Measurements from ENCODE around the gene LASP1NB.
"Not testable (repeated sequence)": the region's sequence is repeated elsewhere in the genome, so short reads cannot be mapped to it uniquely, and the experiment has no call there.

The LASP1NB gene

DNA sequence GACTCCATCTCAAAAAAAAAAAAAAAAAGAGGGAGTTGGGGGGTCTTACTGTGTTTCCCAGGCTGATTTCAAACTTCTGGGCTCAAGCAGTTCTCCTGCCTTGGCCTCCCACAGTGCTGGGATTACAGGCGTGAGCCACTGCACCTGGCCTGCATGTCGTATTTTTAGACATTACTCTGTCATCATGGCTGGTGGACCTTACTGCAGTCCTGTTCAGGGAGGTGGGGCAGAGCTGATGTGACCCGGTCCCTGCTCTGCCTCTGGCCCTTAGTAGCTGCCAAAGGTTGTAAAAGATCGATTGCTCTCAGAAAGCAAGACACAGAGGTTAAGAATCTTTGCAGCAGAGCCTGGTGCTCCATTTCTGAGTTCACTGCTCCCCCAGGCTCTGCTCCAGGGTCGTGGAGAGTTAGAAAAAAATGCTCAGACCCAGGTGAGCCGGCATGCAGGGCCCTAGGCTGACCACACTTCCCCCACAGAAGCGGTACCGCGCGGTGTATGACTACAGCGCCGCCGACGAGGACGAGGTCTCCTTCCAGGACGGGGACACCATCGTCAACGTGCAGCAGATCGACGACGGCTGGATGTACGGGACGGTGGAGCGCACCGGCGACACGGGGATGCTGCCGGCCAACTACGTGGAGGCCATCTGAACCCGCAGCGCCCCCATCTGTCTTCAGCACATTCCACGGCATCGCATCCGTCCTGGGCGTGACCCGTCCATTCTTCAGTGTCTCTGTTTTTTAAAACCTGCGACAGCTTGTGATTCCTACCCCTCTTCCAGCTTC is 7.1 kb upstream of the LASP1NB start:
- DNase-seq (ENCODE audit: low spot score): no peak

DNA sequence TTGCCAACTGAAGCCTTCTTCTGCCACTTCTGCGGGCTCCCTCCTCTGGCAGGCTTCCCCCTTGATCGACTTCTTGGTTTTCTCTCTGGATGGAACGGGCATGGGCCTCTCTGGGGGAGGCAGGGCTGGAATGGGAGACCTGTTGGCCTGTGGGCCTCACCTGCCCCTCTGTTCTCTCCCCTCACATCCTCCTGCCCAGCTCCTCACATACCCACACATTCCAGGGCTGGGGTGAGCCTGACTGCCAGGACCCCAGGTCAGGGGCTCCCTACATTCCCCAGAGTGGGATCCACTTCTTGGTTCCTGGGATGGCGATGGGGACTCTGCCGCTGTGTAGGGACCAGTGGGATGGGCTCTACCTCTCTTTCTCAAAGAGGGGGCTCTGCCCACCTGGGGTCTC is 6.5 kb upstream of the LASP1NB start:
- no peak for DNase-seq (ENCODE audit: low spot score)

DNA sequence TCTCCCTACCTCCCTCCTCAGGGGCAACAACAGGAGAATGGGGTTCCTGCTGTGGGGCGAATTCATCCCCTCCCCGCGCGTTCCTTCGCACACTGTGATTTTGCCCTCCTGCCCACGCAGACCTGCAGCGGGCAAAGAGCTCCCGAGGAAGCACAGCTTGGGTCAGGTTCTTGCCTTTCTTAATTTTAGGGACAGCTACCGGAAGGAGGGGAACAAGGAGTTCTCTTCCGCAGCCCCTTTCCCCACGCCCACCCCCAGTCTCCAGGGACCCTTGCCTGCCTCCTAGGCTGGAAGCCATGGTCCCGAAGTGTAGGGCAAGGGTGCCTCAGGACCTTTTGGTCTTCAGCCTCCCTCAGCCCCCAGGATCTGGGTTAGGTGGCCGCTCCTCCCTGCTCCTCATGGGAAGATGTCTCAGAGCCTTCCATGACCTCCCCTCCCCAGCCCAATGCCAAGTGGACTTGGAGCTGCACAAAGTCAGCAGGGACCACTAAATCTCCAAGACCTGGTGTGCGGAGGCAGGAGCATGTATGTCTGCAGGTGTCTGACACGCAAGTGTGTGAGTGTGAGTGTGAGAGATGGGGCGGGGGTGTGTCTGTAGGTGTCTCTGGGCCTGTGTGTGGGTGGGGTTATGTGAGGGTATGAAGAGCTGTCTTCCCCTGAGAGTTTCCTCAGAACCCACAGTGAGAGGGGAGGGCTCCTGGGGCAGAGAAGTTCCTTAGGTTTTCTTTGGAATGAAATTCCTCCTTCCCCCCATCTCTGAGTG is 5.9 kb upstream of the LASP1NB start:
- no peak for DNase-seq (ENCODE audit: low spot score)

DNA sequence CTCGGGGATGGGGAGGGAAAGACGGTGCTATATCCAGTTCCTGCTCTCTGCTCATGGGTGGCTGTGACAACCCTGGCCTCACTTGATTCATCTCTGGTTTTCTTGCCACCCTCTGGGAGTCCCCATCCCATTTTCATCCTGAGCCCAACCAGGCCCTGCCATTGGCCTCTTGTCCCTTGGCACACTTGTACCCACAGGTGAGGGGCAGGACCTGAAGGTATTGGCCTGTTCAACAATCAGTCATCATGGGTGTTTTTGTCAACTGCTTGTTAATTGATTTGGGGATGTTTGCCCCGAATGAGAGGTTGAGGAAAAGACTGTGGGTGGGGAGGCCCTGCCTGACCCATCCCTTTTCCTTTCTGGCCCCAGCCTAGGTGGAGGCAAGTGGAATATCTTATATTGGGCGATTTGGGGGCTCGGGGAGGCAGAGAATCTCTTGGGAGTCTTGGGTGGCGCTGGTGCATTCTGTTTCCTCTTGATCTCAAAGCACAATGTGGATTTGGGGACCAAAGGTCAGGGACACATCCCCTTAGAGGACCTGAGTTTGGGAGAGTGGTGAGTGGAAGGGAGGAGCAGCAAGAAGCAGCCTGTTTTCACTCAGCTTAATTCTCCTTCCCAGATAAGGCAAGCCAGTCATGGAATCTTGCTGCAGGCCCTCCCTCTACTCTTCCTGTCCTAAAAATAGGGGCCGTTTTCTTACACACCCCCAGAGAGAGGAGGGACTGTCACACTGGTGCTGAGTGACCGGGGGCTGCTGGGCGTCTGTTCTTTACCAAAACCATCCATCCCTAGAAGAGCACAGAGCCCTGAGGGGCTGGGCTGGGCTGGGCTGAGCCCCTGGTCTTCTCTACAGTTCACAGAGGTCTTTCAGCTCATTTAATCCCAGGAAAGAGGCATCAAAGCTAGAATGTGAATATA is 4.8 kb upstream of the LASP1NB start:
- no peak for DNase-seq (ENCODE audit: low spot score)

DNA sequence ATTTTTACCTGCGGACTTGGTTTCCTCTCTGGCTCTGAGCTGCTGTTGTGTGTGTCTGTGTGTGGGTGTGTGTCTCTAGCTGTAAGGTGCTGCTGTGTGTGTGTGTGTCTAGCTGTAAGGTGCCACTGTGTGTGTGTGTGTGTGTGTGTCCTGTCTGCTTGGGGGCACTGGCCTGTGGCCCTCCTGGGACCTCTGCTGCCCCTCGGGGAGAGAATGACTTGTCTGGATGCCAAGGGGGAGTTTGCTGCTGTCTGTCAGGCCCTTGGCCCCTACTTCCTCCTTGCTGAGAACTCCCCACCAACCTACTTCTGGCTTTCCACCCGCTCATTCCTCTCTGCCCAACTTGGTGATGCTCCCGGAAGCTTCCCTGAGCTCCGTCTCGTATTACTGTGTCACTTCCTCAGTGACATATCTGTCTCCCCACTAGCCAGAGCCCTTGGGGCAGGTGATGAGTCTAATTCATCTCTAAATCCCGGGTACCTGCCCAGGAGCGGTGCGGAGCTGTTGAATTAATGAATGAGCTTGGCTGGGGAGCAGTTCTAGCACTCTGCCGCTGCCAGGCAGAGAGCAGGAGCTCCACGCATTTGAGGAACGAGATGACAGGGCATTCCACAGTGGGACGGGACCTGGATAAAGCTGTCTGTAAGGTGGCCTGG is 3.5 kb upstream of the LASP1NB start:
- DNase-seq (ENCODE audit: low spot score): no peak

DNA sequence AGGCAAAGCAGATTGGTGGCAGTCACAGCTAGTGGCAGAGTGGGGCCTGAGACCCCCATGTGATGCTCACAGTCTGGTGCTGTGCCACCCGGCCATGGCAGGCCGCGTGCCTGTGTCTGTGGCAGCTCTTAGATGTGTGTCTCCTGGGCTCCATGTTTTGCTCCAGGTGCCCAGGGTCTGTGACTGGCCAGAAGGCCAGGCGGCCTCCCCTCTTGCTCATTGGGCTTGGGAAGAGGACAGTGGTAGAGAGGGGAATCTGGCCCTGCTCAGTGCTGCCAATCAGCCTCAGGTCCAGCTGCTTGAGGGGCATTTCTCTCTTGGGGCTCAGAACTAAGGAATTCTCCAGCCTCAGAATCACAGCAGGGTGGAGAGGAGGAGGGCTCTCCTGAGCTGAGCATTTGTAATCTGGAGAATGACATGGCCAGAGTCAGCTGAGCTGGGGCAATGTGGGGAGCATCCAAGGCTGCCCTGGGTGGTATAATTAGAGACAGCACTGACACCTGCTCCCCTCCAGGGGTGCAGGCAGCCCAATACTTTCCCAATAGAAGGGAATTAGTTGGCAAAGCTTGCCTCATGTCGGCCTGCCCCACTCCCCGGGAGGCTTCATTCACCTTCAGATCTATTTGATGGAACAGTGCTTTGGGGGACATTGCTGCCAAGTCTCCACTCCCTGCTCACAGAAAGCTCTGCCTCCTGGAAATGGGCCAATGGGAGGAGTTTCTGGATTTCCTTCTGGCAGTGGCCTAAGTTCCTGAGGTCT is 2.7 kb upstream of the LASP1NB start:
- DNase-seq (ENCODE audit: low spot score): peak; percentile 40

DNA sequence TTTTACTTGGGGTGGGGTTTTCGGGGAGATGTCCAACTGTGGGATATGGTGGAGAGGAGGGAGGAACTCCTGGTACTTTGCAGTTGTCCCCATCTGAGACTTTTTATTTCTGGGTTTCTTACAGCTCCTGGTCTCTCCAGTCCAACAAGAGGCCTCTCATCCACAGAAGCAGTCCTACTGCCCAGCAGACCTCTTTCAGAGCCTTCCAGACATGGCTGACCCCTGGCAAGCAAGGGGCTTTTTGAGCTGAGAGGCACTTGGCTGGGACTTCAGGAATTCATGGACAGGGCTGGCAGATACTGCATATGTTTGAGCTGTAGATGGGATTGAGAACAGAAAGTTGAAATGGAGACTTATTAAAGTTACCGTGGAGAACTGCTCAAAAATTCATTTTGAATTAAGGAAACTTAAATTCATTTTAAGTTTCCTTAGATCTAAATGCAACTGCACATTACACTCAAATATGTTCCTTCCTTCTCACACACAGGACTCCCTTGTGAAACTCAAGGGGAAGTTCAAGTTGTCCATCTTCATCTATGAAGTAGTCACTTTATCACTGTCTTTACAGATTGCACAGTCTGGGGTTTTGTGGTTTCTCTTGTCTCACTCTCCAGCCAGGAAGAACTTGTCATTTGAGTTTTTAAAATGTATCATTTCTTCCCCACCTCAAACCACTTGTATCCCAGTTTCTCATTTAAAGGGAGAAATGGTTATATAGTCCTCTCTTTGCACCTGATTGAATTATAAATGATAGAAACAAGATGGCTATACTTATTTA is 1.1 kb downstream of the LASP1NB start:
- DNase-seq (ENCODE audit: low spot score): no peak

DNA sequence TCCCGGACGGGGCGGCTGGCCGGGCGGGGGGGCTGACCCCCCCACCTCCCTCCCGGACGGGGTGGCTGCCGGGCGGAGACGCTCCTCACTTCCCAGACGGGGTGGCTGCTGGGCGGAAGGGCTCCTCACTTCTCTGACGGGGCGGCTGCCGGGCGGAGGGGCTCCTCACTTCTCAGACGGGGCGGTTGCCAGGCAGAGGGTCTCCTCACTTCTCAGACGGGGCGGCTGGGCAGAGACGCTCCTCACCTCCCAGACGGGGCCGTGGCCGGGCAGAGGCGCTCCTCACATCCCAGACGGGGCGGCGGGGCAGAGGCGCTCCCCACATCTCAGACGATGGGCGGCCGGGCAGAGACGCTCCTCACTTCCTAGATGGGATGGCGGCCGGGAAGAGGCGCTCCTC is 5.4 kb downstream of the LASP1NB start:
- DNase-seq (ENCODE audit: low spot score): not testable (repeated sequence)

DNA sequence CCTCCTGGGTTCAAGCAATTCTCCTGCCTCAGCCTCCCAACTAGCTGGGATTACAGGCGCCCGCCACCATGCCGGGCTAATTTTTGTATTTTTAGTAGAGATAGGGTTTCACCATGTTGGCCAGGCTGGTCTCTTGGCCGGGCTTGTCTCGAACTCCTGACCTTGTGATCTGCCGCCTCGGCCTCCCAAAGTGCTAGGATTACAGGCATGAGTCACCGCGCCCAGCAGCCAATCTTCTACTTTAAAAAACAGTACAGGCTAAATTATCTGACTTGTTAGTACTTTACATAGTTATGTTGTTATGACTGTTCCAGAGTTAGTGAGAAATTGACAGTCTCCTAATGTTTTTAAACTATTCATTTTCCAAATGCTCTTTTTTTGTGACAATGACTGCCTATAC is 8.5 kb downstream of the LASP1NB start:
- not testable (repeated sequence) for DNase-seq (ENCODE audit: low spot score)

DNA sequence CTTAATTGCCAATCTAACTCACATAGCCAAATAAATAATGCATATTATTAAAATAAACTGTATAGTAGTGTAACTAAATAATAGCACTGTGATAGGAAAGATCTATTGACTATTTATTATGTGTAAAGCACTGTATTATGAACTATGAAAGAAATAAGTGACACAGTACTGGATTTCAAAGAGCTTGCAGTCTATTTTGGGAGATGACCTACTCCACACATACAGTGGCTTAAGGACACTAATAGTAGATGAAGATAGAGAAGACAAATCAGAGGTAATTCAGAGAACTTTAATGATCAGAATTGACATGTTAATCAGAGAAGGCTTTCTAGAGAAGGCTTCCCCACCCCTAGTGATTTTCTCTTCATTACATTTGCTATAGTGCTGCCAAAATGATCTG is 14.6 kb downstream of the LASP1NB start:
- DNase-seq (ENCODE audit: low spot score): no peak

DNA sequence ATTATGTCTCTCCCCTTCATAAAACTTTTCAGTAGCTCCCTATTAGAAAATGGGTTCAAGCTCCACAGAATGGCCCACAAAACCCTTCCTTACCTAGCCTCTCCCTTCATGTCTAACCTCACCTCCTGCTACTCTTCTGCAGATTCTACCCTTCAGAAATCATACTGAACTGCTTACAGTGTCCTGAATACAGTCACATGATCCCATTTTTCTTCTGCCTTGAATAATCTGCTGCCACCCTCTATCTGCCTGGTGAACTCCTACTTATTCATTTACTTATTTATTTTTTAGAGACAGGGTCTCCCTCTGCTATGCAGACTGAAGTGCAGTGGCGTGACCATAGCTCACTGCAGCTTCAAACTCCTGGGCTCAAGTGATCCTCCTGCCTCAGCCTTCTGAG is 15.0 kb downstream of the LASP1NB start:
- DNase-seq (ENCODE audit: low spot score): no peak

DNA sequence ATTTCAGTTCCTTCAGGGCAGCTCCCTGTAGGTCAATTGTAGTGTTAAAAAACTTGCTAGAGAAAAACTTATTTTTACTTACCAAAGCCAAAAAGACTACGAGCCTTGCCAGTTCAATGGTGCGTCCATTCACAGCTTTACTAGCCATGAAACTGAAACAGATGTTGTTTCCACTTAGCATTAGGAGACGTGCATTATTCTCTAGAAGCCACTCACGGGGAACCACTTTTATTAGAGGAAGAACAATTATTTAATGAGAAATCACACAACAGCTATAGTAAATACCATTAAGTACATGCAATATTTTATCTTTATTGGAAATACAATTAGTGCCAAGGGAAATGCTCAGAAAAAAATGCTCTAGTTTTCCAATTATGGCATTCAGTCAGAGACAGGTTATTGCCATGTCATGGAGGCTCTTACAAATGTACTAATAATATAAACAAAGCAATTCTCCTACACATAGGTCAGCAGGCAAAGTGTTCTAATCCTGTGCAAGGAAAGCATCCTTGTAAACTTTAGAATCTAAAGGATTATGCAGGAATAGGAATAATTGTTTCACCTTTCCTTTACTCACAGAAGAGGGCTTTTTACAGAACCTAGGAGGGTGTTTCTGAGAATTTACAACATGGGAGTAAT is 17.4 kb downstream of the LASP1NB start:
- DNase-seq (ENCODE audit: low spot score): no peak

DNA sequence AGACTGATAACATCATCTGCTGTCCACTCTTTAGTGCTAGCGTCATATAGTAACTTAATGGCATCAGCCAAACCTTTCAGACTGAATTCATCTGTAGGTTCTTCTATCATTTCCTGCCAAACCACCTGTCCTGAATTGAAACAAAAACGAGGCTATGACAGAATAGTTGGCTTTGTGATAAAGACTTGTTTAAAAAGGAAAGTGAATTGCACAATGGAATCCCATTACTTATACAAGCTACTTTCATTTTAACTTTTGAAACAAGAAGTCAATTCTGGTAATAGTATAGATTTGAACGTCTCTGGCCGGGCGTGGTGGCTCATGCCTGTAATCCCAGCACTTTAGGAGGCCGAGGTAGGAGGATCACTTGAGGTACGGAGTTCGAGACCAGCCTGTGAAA is 18.2 kb downstream of the LASP1NB start:
- DNase-seq (ENCODE audit: low spot score): no peak

DNA sequence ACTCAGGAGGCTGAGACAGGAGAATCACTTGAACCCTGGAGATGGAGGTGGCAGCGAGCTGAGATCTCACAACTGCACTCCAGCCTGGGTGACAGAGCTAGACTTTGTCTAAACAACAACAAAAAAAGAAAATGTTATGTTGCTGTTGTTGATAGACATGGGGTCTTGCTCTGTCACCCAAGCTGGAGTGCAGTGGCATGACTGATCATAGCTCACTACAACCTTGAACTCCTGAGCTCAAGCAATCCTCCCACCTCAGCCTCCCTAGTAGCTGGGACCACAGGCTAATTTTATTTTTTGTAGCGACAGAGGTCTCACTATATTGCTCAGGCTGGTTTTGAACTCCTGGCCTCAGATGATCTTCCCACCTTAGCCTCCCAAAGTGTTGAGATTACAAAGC is 21.8 kb downstream of the LASP1NB start:
- DNase-seq (ENCODE audit: low spot score): no peak

DNA sequence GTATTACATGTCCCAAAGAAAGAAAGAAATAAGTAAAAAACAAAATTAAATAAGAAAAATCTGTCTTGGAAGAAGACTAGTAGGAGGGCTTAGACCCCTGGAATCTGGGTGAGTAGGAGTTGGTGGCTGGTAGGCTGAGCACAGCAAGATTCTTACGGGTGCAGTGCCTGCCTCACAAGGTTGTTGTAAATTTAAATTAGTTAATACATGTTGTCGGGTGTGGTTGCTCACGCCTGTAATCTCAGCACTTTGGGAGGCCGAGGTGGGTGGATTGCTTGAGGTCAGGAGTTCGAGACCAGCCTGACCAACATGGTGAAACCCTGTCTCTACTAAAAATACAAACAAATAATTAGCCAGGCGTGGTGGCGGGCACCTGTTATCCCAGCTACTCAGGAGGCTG is 28.4 kb downstream of the LASP1NB start:
- not testable (repeated sequence) for DNase-seq (ENCODE audit: low spot score)

DNA sequence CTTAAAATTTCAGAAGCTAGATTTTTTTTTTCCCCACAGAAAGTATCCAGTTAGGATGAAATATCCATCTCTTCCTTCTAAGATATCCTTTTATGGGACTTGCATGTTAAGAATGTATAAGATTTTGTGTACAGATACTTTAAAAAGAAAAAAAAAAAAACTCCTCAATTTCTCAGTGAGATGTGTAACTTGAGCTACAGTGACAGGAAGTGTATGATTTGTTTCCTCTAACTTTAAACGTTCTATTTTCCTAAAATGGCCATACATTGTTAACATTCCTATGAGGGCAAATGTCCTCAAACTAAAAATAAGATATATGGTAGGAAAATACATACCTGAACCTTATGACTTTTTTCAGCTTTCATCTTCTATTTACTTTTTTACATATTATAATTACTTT is 32.9 kb downstream of the LASP1NB start:
- no peak for DNase-seq (ENCODE audit: low spot score)

DNA sequence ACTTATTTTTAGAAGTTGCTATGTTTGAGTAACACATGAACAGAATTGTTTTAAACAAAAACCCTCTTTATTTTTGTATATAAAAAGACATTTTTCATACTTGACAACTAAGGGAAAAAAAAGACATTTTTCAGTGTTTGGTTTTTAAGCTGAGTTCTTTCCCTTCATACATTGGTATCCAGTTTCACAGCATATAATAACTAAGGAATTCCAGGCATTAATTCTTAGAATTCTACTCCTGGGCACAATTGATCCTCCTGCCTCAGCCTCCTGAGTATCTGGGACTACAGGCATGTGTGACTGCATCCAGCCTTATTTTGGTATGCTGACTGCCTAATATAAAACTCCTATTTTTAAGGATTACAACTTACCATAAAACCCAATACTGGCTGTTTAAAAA is 33.3 kb downstream of the LASP1NB start:
- peak; percentile 11 for DNase-seq (ENCODE audit: low spot score)

DNA sequence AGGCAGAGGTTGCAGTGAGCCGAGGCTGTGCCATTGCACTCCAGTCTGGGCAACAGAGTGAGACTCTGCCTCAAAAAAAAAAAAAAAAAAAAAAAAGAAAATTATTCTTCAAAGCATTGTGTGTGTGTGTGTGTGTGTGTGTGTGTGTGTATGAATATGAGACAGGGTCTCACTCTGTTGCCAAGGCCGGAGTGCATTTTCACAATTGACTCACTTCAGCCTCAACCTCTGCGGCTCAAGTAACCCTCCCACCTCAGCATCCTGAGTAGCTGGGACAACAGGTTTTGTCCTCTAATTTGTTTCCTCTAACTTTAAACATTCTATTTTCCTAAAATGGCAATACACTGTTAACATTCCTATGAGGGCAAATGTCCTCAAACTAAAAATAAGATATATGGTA is 34.1 kb downstream of the LASP1NB start:
- DNase-seq (ENCODE audit: low spot score): no peak

DNA sequence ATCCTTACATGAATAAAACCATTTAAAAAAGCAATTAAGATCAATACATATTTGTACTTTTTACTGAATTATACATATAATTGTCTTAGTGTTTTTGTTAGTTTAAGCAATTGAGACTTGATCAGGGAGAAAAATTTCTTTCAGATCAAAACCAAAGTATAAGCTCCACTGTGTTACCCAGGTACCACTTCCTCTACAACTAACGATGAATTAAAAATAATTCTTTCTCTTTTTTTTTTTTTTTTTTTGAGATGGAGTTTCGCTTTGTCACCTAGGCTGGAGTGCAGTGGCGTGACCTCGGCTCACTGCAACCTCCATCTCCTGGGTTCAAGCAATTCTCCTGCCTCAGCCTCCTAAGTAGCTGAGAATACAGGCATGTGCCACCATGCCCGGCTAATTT is 35.0 kb downstream of the LASP1NB start:
- no peak for DNase-seq (ENCODE audit: low spot score)

DNA sequence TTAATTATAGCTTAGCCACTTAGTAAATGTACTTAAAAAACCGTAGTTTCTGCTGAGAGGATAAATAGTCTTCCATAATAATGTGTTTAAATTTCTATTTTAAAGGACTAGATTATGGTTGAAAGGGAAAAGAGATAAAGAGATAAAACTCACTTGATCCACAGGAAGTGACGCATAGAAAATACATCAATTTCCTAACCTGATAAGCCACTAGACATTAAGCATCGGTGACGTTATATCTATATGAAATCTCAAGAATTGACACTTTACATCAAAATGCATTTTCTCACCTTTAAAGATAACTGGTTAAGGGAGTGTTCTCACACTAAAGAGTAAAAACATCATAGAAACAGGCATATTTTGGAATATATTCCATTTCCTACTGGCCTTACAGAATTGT is 36.0 kb downstream of the LASP1NB start:
- no peak for DNase-seq (ENCODE audit: low spot score)

Data from AG08395 (cell line).